LHCN-M2 (cell line): ENCODE data around the gene LONP1. TPM values are rescaled to one million over a fixed set of nuclear protein-coding genes. Genes with fewer than 3 reads are reported as not detected.
"Not testable (repeated sequence)": the region's sequence is repeated elsewhere in the genome, so short reads cannot be mapped to it uniquely, and the experiment has no call there.

Source experiments
- DNase-seq: peaks from one replicate; pipeline ENCODE4 v3.0.0-alpha.2; 2012; ENCODE audit warnings: low read depth
- total RNA-seq: library from RNA; depleted of rRNA; stranded (reverse); fragments of >200 nt; gene quantifications from 2 replicates; pipeline ENCODE4 v1.2.3, GENCODE V29; 2014

Gene LONP1
- total RNA-seq, 1 experiment from 2014 or later = 71.2 TPM

- no peak for DNase-seq
Measured at GRCh38 chr19:5694167-5694955, 25.6 kb downstream of the LONP1 start.

- DNase-seq = peak; percentile 51
Measured at GRCh38 chr19:5693195-5694166, 26.5 kb downstream of the LONP1 start.

GRCh38 chr19:5692723-5693194 lies 27.2 kb downstream of the LONP1 start:
- no peak for DNase-seq

GRCh38 chr19:5691822-5692722 lies 27.9 kb downstream of the LONP1 start:
- no peak for DNase-seq

- DNase-seq = peak; percentile 31
Measured at GRCh38 chr19:5690955-5691821, 28.8 kb downstream of the LONP1 start.

GRCh38 chr19:5690125-5690954 lies 29.6 kb downstream of the LONP1 start, which contains the start of gene RPL36:
Gene RPL36, plus strand, starts transcription at chr19:5690295. Its CDS starts 213 bp downstream, at chr19:5690508.
- DNase-seq = peak; percentile 95

GRCh38 chr19:5688262-5688881 lies 31.6 kb downstream of the LONP1 start:
- DNase-seq = not testable (repeated sequence)

- DNase-seq = no peak
Measured at GRCh38 chr19:5687360-5688198, 32.4 kb downstream of the LONP1 start.

GRCh38 chr19:5686647-5687359 lies 33.1 kb downstream of the LONP1 start:
- DNase-seq = peak; percentile 84

- DNase-seq = no peak
Measured at GRCh38 chr19:5686326-5686646, 33.7 kb downstream of the LONP1 start.

- DNase-seq = no peak
Measured at GRCh38 chr19:5684694-5685430, 35.1 kb downstream of the LONP1 start.

GRCh38 chr19:5683177-5683886 lies 36.6 kb downstream of the LONP1 start:
- no peak for DNase-seq

- DNase-seq = no peak
Measured at GRCh38 chr19:5682107-5682482, 37.9 kb downstream of the LONP1 start.

- DNase-seq = no peak
Measured at GRCh38 chr19:5681391-5682106, 38.4 kb downstream of the LONP1 start.
